GM12878 (cell line): ENCODE measurements around the gene PRMT3. TPM values are rescaled to one million over a fixed set of nuclear protein-coding genes. Genes with fewer than 3 reads are reported as not detected.
A peak's percentile ranks its signal among the peaks of the same experiment; 100 is the strongest.

Source experiments
- BCL3 ChIP-seq: IDR thresholded peaks from 2 replicates; pipeline ENCODE4 v1.6.1; 2011; ENCODE audit warnings: borderline replicate concordance, low read depth, mild to moderate bottlenecking, moderate library complexity, low read length; ENCODE audit not compliant: insufficient read depth, poor library complexity, severe bottlenecking
- CHD2 ChIP-seq: IDR thresholded peaks from 2 replicates; pipeline ENCODE4 v1.6.1; 2011; ENCODE audit warnings: low read depth, low read length, improper control_type of control experiment, borderline replicate concordance
- CREM ChIP-seq: IDR thresholded peaks from 2 replicates; pipeline ENCODE4 v1.6.1; 2014; ENCODE audit warnings: antibody characterized with exemption, low read depth
- EGR1 ChIP-seq, 2 experiments: IDR thresholded peaks; 1 replicate in 1 of 2; 2 replicates in 1 of 2; pipeline ENCODE4 v1.6.1; 2011 to 2012; ENCODE audit warnings: low read depth in 2 of 2, low read length in 2 of 2, borderline replicate concordance in 1 of 2, mild to moderate bottlenecking in 1 of 2, moderate library complexity in 1 of 2
- FOXK2 ChIP-seq: fragments of 450-650 bp; IDR thresholded peaks from 2 replicates; pipeline ENCODE4 v1.6.1; 2017; ENCODE audit warnings: mild to moderate bottlenecking, moderate library complexity
- HCFC1 ChIP-seq: fragments of 150-350 bp; IDR thresholded peaks from 2 replicates; pipeline ENCODE4 v1.6.1; 2014; ENCODE audit warnings: low read length
- IRF3 ChIP-seq: fragments of 450-650 bp; IDR thresholded peaks from 2 replicates; pipeline ENCODE4 v1.6.1; 2014; ENCODE audit warnings: mild to moderate bottlenecking
- KLF5 ChIP-seq: fragments of 450-650 bp; IDR thresholded peaks from 2 replicates; pipeline ENCODE4 v1.6.1; 2014; ENCODE audit warnings: mild to moderate bottlenecking; ENCODE audit not compliant: partially characterized antibody
- LARP7 ChIP-seq: fragments of 450-650 bp; IDR thresholded peaks from 2 replicates; pipeline ENCODE4 v1.6.1; 2017; ENCODE audit warnings: mild to moderate bottlenecking
- MTA3 ChIP-seq: IDR thresholded peaks from 2 replicates; pipeline ENCODE4 v1.6.1; 2012; ENCODE audit warnings: low read length, inconsistent platforms, borderline replicate concordance
- MXI1 ChIP-seq: fragments of 150-350 bp; IDR thresholded peaks from 2 replicates; pipeline ENCODE4 v1.6.1; 2011; ENCODE audit warnings: low read depth, mild to moderate bottlenecking, inconsistent platforms, low read length, improper control_type of control experiment
- NR2F1 ChIP-seq: fragments of 450-650 bp; conservative IDR thresholded peaks from 2 replicates; pipeline ENCODE4 v1.6.1; 2017; ENCODE audit warnings: mild to moderate bottlenecking
- PML ChIP-seq: IDR thresholded peaks from 2 replicates; pipeline ENCODE4 v1.6.1; 2012; ENCODE audit warnings: low read length, inconsistent platforms
- RELB ChIP-seq: fragments of 450-650 bp; IDR thresholded peaks from 2 replicates; pipeline ENCODE4 v1.6.1; 2017; ENCODE audit warnings: low read depth, mild to moderate bottlenecking, moderate library complexity
- polyA plus RNA-seq, 11 experiments: library from polyadenylated mRNA; depleted of rRNA in 4 of 11; unstranded in 6 of 11; stranded (reverse) in 5 of 11; fragments of >200 nt; fragmentation: Nextera tagmentation in 4 of 11; fragmentation: Illumina TruSeq in 1 of 11; extraction: Ambion mirVana in 4 of 11; extraction: Trizol in 1 of 11; gene quantifications; 1 replicate in 1 of 11; 2 replicates in 10 of 11; pipeline versions ENCODE4 v1.2.1 to v1.2.3, GENCODE V29; 2011 to 2016; ENCODE audit warnings: inconsistent platforms in 2 of 11, missing spikeins in 2 of 11, low read depth in 1 of 11
- total RNA-seq, 4 experiments: library from RNA; depleted of rRNA in 3 of 4; stranded (reverse); fragments of >200 nt in 3 of 4; fragmentation: Illumina TruSeq in 1 of 4; extraction: Trizol in 1 of 4; gene quantifications; 2 replicates each; pipeline versions ENCODE4 v1.2.1 to v1.2.3, GENCODE V29; 2013 to 2021

PRMT3 gene
- total and polyA plus RNA-seq, 10 of the 15 experiments (the other 5 are each of a cell fraction or from before 2014, with no cell fraction given), result 13.9 to 52.1 (median 27.7) TPM

GRCh38 chr11:20387261-20388095 lies at the start of gene PRMT3 (continued):
- TF ChIP-seq CREM, result peak; percentile 99
- TF ChIP-seq NR2F1, result 0 out of 2 replicates have a peak, but pooled peaks have one; percentile 41
- peak; percentile 46 for TF ChIP-seq KLF5
- peak; percentile 97 for TF ChIP-seq MXI1
- peak; percentile 71 for TF ChIP-seq LARP7
- peak; percentile 94 for TF ChIP-seq PML
- TF ChIP-seq CHD2, result 0 out of 2 replicates have a peak, but pooled peaks have one; percentile 22
- TF ChIP-seq IRF3, result no peak
- no peak for TF ChIP-seq MTA3
- TF ChIP-seq RELB, result peak; percentile 86
- TF ChIP-seq BCL3, result no peak
- peak in 1 of 2 experiments; percentile 57; a peak in 1 of 3 replicates for TF ChIP-seq EGR1 (IDR thresholded peaks at IDR 0.05; ENCODE audit: borderline replicate concordance in 1 of 2, low read depth in 2 of 2, low read length in 2 of 2)
- peak; percentile 62 for TF ChIP-seq HCFC1
- no peak for TF ChIP-seq FOXK2
- TF ChIP-seq, all 136 proteins: peak for 62
